NCI-H748 treated with DMSO at 0.1 percent for 48 hours (cell line): ENCODE measurements around the gene SUMF2.
"Not testable (repeated sequence)": the region's sequence is repeated elsewhere in the genome, so short reads cannot be mapped to it uniquely, and the experiment has no call there.

Experiments
- DNase-seq: peaks from one replicate; lab custom pipeline; 2025; lab: John Stamatoyannopoulos, UW

SUMF2 gene

GRCh38 chr7:56063882-56064625 is at the start of gene SUMF2:
TSS of gene SUMF2 (plus strand) at chr7:56064286. CDS start at chr7:56064312, 26 bp downstream.
- DNase-seq: peak; percentile 72

DNA sequence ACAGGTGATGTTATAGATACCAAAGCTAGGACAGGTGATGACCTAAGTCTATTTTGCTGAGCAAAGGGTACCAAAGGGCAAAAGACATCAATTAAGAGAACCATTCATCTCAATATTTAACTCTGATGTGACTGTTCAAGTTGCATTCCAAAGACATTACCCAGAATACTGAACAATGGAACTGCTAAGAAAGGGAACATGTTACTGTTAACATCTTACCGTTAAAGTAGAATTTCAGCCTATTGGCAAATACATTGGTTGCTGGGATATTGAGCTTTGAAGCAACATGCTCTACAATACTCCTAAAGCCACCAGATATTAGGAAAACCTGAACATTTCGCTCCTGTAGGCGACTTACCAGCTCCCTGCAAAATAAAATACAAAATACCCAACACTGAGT is 47.1 kb upstream of the SUMF2 start:
- DNase-seq: not testable (repeated sequence)

GRCh38 chr7:56019501-56019900 is 44.6 kb upstream of the SUMF2 start:
- no peak for DNase-seq

DNA sequence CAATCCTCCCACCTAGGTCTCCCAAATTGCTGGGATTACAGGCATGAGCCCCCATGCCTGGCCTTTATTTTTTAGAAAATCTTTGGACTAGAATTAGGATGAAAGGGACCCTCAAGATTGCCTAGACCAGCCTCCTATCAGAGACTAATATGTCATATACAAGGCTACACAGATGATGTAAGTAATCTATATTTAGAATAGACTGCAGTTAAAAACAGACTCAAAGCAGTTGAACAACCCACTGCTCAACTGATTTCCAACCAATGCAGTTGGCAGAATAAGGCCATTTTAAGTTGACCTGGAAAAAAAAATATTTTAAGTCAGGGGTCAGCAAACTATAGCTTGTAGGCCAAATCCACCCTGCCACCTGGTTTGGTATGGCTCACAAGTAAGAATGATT is 40.6 kb upstream of the SUMF2 start:
- no peak for DNase-seq

DNA sequence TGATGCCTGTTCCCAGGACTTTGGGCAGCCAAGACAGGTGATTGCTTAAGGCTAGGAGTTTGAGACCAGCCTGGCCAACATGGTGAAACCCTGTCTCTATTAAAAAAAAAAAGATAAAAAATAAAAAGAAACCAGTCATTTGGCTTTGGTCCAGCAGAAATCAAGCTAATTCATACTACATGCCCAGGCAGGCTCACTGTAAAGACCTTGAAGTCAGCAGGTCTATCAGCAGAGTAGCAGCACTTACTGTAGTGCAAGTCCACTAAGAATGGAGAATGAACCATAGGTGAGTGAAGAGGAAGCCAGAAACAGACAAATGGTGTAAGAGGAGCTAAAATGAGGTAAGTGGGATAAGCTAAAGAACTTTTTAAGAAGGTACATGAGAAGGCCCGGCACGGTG is 37.5 kb upstream of the SUMF2 start:
- no peak for DNase-seq

DNA sequence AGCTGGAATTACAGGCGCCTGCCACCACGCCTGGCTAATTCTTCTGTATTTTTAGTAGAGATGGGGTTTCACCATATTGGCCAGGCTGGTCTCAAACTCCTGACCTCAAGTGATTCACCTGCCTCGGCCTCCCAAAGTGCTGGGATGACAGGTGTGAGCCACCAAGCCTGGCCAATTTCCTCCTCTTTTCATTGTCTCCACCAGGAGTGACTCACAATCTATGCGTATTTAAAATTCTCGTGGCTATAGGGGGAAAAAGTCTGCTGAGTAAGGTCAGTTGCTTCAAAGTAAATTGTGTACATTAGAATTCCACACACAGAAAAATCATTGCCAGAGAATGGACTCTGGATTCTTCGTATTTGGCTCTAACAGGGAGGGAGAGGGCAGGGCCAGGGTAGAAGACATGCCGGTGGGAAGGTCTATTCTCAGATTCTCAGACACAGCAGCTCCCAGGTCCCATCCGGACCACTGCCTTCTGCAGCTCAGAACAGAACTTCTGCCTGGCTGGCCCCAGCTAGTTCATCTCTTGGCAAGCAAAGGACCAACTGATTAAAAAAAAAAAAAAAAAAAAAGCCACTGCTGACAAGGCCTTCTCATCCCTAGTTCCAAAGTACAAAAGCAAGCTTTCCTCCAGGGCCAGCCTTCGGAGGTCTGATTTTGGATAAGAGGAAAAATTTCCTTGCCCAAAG is 35.0 kb upstream of the SUMF2 start:
- DNase-seq: no peak

DNA sequence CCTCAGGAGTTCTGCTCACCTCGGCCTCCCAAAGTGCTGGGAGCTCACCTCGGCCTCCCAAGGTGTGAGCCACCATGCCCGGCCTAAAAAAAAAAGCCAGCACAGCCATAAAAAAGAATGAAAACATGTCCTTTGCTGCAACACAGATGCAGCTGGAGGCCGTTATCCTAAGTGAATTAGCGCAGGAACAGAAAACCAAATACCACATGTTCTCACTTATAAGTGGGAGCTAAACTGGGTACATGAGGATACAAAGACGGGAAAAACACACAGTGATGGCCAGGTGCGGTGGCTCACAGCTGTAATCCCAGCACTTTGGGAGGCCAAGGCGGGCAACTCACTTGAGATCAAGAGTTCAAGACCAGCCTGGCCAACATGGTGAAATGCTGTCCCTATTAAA is 33.7 kb upstream of the SUMF2 start:
- DNase-seq: no peak

DNA sequence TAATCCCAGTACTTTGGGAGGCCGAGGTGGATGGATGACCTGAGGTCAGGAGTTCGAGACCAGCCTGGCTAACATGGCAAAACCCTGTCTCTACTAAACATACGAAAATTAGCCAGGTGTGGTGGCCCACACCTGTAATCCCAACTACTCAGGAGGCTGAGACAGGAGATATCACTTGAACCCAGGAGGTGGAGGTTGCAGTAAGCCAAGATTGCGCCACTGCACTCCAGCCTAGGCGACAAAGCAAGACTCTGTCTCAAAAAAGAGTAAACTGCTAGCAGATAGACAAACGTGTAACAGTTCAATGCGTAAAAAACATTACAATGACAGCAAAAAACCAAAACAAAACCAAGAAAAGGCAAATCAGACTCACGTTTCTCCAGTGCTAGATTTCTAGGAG is 32.5 kb upstream of the SUMF2 start:
- DNase-seq: not testable (repeated sequence)

- DNase-seq: not testable (repeated sequence)
These were observed 31.5 kb upstream of the SUMF2 start for GRCh38 chr7:56032578-56032977.

DNA sequence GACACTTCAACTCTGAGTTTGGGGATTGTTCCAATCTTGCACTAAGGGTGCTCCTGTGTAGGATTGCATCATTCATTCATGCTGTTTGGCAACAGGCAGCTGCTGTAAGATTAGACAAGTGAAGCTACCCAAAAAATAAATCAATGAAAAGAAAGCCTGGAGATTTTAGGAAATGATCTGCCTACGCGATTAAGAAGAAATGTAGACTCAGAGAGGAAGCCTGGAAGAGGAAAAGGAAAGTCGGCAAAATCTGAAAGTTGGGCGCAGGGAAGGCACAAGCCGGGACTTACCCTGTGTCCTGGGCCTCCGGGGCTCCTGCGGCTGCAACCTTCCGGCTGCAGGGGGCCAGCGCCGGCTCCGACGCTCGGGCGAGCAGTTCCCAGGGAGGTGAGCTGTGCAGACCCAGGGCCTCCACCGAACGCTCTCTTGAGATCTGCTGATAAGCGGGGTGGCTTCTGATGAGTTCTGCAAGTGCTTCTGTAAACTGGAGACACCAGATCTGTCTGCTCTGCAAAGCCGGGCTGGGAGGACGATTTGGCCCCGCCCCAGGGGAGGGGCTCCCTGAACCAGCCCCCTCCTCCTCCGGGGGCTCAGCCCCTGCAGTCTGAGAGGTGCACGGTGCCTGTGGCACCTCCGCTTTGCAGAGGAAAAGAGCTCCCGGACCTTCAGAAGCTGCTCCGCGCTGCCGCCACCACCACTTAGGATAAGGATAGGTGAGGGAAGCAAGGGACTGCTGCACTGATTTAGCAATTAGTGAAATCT is 30.2 kb upstream of the SUMF2 start:
- peak; percentile 83 for DNase-seq

- DNase-seq: no peak
These were observed 23.4 kb upstream of the SUMF2 start for GRCh38 chr7:56040730-56041129.

DNA sequence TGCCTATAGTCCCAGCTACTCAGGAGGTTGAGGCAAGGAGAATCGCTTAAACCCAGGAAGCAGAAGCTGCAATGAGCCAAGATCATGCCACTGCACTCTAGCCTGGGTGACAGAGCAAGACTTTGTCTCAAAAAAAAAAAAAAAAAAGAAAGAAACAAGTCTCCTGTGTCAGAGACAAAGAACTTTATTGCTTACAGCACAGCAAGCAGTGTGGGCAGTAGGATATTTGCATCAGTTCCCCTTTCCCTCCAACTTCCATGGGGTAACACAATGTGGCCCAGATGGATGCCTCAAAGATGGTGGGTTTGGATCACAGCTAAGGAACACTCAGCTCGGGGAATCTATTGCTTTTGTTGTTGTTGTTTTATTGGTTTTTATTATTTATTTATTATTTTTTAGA is 18.3 kb upstream of the SUMF2 start:
- DNase-seq: not testable (repeated sequence)

DNA sequence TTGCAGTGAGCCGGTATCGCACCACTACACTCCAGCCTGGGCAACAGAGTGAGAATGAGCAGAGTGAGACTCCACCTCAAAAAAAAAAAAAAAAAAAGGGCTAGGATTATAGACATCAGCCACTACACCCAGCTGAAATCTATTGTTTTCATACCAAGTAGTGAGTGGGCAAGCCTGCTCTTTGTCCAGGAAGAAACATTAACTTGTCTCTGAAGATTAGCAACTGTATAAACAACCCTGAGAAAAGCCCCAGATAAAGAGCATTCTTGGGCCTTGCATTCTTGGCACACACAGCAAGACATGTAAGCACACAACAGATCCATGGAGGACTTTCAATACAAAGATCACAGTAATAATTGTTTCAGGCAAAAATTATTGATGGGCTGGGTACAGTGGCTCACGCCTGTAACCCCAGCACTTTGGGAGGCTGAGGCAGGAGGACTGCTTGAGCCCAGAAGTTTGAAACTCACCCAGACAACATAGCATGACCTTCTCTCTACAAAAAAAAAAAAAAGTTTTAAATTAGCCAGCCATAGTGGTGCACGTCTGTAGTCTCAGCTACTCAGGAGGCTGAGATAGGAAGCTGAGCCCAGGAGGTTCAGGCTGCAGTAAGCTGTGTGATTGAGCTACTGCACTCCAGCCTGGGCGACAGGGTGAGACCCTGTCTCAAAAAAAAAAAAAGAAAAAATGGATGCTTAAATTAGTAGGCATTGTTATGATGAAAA is 17.2 kb upstream of the SUMF2 start:
- no peak for DNase-seq

- not testable (repeated sequence) for DNase-seq
These were observed 16.5 kb upstream of the SUMF2 start for GRCh38 chr7:56047446-56048116.

DNA sequence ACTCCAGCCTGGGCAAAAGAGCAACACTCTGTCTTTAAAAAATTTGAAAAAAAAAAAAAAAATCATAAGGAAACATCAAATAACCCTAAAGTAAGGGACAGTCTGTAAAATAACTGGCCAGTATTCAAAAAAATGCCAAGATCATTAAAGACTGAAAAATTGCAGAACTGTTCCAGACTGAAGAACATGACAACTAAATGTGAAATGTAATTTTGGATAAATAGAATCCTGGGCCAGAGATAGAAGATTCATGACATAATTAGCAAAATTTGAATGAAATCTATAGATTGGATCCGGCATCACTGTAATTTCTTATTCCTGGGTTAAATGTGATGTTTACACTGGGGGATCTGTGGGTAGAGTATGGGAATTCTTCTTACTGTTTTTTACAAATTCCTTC is 15.8 kb upstream of the SUMF2 start:
- DNase-seq: no peak

- peak; percentile 17 for DNase-seq
These were observed 15.3 kb upstream of the SUMF2 start for GRCh38 chr7:56048763-56049162.

GRCh38 chr7:56051053-56051338 is 13.1 kb upstream of the SUMF2 start:
- DNase-seq: peak; percentile 77

DNA sequence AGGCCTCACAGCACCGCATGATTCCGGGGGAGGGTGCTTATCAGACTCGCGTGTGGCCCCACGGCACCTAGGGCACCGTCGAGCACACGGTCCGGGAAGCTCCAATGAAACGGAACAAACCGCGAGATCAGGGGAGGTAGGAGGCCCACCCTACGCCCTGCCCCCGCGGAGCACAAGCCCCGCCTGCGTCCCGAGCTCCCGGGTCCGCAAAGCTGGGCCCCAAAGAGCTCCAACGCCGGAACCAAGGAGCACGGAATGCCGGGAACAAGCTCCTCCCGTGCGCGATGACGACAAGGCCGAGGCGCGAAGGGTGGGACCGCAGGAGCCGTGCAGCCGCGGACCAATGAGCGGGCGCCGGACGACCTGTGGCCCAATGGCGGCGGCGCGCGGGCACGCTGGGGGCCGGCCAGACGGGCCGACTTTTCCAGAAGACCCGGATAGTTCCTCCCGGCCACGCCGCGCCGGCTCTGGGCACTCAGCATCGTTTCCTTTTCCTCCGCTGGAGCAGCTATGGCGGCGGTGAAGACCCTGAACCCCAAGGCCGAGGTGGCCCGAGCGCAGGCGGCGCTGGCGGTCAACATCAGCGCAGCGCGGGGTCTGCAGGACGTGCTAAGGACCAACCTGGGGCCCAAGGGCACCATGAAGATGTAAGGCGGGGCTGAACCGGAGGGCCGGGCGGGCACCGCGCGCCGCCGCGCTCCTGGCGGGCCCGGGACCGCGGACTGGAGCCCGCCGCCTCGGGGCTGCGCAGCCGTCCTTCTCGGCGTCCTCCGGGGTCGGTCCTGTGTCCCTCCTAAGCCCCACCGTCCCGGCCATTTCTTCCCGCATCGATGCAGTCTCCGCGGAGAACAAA is 12.5 kb upstream of the SUMF2 start, which contains the start of the genes CCT6A and PSPH:
TSS of gene CCT6A (plus strand) at position 427 of the 853 bp plus-strand sequence. CDS start at position 511, 84 bp downstream.
TSS of gene PSPH (minus strand) at position 106 of the 853 bp plus-strand sequence. CDS start 30,232 bp downstream, outside the sequence.
- DNase-seq: peak; percentile 92

DNA sequence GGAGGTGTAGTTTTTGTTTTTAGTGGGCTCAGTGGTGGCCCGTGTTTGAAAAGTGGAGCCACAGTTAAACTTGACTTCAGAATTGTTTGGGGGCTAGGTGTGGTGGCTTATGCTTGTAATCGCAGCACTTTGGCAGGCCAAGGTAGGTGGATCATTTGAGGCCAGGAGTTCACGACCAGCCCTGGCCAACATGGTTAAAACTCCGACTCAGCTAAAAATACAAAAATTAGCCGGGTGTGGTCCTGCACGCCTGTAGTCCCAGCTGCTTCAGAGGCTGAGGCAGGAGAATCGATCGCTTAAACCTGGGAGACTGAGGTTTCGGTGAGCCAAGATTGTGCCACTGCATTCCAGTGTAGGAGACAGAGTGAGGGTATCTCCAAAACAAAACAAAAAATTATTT is 10.7 kb upstream of the SUMF2 start:
- DNase-seq: no peak

- no peak for DNase-seq
These were observed 10.1 kb upstream of the SUMF2 start for GRCh38 chr7:56053993-56054392.

GRCh38 chr7:56062382-56062781 is 1.7 kb upstream of the SUMF2 start:
- DNase-seq: no peak
